Adrenal gland (tissue), 5 donors: ENCODE results near the gene TUBD1.

ENCODE experiments used
- POLR2A ChIP-seq, 2 donors: fragments of 450-650 bp; IDR thresholded peaks; one replicate each; pipeline ENCODE4 v1.6.1; 2017; ENCODE audit warnings: antibody characterized with exemption in 2 of 2, mild to moderate bottlenecking in 2 of 2, moderate library complexity in 1 of 2
- TF ChIP-seq, protein P1 (sequence below), 6 experiments: fragments of 450-650 bp in 4 of 6; fragments of 200-600 bp in 2 of 6; sonication (generic) in 1 of 6; IDR thresholded peaks; 1 replicate in 5 of 6; 2 replicates in 1 of 6; pipeline versions ENCODE4 v1.5.1 to v1.8.0; 2016 to 2021; ENCODE audit warnings: antibody characterized with exemption in 6 of 6, mild to moderate bottlenecking in 2 of 6, moderate library complexity in 1 of 6
- donor health status: DM: no; HTN: no; CAD: no.

DNA sequence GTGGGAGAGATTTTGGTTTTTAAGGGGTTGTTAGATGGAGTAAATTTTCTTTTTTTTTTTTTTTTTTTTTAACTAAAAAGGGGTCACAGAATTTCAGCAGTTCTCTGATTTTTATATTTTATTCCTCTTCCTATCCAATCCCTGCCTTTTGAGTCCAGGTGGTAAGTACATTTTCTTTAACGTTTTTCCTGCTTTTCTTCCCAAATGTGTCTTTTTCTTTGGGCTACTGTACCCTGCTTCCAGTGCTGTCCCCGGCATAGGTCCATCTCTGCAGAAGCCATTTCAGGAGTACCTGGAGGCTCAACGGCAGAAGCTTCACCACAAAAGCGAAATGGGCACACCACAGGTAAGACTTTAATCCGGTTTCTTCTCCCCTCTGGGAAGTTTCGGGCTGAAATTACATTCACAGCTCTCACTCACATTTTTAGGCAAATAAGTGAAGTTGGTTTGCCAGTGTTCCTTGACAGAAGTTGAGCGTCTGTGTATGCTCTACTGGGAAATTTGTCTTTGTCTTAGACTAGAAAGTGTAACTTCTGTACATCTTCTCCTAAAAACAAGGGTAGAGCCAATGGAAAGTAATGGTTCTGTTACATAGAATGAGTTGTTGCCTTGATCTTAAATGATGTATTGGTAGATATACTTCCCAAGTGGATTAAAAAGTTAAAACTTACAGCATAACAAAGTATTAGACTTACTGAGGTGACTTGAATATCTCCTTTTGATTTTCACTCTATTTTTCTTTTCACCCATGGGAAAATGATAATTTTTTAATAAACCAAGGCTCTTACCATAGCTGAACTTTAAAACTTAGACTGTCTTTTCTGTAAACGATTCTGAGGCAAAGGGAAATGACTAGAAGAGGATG is 54.5 kb downstream of the TUBD1 start:
- TF ChIP-seq, protein P1, sequence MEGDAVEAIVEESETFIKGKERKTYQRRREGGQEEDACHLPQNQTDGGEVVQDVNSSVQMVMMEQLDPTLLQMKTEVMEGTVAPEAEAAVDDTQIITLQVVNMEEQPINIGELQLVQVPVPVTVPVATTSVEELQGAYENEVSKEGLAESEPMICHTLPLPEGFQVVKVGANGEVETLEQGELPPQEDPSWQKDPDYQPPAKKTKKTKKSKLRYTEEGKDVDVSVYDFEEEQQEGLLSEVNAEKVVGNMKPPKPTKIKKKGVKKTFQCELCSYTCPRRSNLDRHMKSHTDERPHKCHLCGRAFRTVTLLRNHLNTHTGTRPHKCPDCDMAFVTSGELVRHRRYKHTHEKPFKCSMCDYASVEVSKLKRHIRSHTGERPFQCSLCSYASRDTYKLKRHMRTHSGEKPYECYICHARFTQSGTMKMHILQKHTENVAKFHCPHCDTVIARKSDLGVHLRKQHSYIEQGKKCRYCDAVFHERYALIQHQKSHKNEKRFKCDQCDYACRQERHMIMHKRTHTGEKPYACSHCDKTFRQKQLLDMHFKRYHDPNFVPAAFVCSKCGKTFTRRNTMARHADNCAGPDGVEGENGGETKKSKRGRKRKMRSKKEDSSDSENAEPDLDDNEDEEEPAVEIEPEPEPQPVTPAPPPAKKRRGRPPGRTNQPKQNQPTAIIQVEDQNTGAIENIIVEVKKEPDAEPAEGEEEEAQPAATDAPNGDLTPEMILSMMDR (IDR thresholded peaks at IDR 0.05), result no peak
- no peak for TF ChIP-seq POLR2A (IDR thresholded peaks at IDR 0.05)
